LNCAP (cell line): Measurements from ENCODE around the gene FABP1.

Experiments used
- TF ChIP-seq, protein P1 (sequence below): fragments of 450-650 bp; IDR thresholded peaks from 2 replicates; pipeline ENCODE4 v1.5.1; 2017; ENCODE audit warnings: mild to moderate bottlenecking

Gene FABP1

DNA sequence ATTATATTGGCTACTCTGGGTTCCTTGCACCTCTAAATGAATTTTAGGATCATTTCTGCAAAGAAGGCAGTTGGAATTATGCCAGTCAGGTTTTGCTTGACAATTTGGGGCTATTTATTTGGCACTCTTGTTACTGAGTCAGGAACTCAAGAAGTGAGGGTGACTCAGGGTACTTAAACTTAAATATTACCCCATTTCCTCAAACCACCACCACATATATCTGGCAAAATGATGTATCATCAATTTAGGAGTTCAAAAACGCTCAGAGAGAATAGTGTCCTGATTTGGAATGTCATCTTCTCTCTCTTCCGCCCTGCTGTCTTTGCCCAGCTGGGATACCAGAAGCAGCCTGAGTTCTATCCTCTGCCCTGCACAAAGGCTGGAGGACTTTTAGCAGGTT is 39.9 kb upstream of the FABP1 start:
- TF ChIP-seq, protein P1, sequence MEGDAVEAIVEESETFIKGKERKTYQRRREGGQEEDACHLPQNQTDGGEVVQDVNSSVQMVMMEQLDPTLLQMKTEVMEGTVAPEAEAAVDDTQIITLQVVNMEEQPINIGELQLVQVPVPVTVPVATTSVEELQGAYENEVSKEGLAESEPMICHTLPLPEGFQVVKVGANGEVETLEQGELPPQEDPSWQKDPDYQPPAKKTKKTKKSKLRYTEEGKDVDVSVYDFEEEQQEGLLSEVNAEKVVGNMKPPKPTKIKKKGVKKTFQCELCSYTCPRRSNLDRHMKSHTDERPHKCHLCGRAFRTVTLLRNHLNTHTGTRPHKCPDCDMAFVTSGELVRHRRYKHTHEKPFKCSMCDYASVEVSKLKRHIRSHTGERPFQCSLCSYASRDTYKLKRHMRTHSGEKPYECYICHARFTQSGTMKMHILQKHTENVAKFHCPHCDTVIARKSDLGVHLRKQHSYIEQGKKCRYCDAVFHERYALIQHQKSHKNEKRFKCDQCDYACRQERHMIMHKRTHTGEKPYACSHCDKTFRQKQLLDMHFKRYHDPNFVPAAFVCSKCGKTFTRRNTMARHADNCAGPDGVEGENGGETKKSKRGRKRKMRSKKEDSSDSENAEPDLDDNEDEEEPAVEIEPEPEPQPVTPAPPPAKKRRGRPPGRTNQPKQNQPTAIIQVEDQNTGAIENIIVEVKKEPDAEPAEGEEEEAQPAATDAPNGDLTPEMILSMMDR, result no peak

DNA sequence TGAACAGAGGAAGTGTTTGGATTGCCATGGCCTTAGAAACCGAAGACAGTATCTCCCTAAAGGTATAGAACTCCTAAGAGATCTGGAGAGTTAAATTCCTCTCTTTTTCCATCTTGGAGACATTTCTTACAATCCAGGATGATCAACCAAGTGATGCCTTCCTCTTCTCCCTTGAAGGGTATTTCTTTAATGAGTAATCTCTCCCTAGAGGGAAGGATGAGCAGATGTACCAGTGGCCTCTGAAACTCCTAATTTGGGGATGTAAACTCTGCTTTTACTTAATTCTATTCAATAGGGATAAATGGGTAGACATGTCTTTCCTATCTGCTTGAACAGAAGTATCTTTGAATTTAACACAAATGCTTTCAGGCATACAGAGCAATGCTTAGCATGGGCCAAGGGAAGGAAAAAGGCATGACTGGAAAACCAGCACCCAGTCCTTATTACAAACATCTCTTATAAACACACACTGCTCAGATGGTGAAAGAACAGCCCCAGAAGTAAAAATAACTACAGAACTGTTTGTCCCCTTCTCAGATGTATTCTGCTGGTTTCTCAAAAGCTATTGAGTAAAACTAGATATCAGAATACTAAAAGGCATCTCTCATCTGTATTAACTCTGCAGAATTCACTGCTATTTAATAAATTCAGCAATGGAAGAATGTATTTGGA is 37.6 kb upstream of the FABP1 start:
- TF ChIP-seq, protein P1, result no peak

DNA sequence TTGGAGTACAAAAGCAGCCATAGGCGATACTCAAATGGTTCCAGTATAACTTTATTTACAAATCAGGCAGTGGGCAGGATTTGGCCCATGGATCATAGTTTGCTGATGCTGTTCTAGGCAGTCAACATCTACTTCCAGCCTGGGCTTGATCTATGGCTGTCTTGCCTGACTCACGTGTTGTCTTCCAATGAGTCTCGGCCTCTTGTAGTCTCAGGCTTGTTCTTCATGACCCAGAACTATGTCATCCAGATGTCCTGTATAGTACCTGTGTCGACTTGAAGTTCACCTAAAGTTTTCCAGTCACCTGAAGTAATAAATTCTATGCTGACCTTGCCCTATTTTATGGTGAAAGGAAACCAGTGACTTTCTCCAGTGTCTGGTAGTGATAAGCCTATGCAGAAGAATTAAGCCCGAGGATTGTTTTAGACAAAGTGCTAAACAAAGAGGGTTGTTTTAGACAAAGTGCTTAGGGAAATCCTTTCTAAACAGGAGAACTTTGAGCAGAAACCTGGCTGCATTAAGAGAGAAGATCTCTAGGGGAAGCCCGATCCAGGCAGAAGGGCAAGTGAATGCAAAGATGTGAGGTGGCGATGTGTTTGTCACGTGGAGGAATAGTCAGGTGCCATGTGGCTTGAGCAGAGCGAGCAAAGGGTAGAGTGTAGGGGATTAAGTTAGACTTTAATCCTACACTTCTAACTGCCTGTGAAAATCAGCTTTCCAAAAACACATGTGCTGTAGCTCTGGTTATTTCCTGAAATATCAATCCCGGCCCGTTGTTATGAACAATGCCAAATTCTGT is 33.8 kb upstream of the FABP1 start:
- TF ChIP-seq, protein P1, result no peak

DNA sequence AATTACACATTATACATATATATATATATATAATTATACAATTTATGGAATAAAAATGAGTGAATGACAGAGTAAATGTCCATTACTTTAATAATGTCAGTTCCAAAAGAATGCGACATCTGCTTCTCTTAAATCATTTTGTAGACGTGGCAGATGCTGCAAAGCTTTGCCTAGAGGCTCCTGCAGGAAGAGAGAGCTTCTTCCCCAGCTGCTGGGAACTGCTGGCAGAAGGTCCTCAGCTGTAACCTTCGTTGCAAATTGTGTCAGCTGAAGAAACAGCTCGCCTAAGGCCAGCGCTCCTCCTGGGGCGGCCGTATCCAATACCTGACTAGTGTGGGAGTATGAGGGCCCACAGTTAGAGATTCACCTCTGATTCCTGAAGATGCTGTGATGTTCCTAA is 32.7 kb upstream of the FABP1 start:
- TF ChIP-seq, protein P1, result no peak

DNA sequence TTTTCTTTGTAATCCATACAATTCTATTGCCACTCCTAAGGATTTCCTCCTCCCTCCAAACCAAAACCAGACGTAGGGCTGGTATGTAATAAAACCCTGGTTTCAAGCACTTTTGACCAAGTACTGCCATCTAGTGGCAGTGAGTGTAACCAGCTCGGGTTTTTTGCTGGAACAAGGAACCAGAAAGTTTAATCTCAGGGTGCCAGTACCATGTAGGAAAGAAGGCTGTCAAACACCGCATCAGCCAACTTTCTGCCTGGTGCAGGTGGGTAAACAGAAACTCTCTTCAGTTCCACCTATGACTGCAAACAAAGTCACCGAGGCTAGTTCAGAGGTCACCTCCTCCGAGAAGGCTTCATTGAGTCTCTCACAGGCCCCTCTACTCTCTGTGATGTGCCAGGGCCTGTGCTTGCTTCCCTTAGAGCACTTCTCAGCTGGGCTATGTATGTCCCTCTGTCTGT is 32.1 kb upstream of the FABP1 start:
- TF ChIP-seq, protein P1, result peak; percentile 79

DNA sequence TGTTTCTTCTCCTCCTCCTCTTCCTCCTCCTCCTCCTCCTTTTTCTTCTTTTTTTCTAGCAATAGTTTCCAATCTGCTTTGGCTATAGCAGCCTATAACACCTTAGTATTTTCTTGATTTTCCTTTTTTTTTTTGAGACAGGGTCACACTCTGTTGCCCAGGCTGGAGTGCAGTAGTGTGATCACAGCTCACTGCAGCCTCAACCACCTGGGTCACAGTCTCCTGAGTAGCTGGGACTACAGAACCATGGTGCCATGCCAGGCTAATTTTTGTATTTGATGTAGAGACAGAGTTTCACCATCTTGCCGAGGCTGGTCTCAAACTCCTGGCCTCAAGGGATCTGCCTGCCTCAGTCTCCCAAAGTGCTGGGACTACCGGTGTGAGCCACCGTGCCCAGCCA is 31.6 kb upstream of the FABP1 start:
- TF ChIP-seq, protein P1, result no peak

DNA sequence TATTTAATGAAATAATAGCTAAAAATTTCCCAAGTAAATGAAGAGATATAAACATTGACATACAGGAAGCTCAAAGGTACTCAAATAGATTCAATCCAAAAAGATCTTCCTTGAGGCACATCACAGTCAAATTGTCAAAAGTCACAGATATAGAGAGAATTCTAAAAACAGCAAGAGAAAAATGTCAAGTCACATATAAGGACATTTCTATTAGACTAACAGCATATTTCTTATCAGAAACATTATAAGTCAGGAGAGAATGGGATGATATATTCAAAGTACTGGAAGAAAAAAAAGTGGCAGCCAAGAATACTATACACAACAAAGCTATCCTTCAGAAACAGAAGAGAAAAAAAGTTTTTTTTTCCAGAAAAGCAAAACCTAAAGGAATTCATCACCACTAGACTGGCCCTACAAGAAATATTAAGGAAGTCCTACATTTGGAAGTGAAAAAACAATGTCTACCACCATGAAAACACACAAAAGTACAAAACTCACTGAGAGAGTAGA is 21.1 kb upstream of the FABP1 start:
- TF ChIP-seq, protein P1, result no peak
